ENCODE results near the gene CBY3.
"Not testable (repeated sequence)": the region's sequence is repeated elsewhere in the genome, so short reads cannot be mapped to it uniquely, and the experiment has no call there.

The CBY3 gene
- 0.56 reads per million for total RNA-seq

DNA sequence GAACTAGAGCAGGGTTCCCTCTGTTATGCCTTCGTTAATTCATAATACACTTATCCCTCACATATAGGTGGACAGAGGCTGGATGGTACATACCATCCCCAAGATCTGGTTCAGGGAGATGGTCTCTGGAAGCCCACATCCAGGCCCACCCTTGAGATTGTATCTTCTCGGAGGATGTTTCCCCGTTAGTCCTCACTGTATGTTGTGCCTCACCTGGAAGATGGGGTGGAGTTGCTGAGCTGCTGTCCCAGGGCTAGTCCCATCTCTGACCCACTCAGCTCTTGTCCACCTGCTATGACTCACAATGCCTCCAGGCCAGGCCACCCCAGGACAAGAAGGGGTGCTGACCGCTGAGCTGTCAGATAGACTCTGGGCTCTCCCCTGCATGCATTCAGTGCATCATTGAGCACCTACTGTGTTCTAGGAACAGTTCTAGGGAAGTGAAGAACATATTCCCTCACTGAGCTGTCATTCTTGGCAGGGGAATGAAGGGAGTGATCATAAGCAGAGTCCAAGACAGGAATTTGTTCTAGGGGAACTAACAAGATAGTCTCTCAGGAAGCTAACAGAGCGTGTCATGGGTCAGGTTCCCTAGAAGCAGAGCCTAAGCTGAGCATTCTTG lies at the start of gene CBY3:
CBY3 (minus strand) TSS at position 255 of the 622 bp plus-strand sequence; CDS start at position 139, 116 bp downstream.
- no peak for DNase-seq

- no peak for DNase-seq
These were observed 49.5 kb upstream of the CBY3 start for GRCh38 chr5:179730356-179730755.

DNA sequence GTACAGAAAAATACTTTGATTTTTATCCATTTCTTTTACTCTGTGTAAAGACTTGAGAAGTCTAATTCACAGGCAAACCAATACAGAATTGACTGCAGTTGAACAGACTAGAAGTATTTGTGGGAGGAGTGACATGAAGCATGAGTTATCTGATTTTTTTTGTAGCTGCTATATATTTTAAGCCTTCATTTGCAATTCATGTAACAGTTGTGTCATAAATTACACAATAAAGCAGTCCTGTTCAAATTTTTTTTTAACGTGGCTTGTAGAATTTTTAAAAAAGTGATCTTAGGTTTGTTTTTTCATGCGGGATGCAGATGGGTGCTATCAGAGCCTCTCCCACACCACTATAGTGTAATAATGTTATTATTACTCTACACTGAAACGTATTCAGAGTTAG lies 48.9 kb upstream of the CBY3 start:
- DNase-seq = no peak

GRCh38 chr5:179729303-179729702 lies 48.5 kb upstream of the CBY3 start:
- no peak for DNase-seq

DNA sequence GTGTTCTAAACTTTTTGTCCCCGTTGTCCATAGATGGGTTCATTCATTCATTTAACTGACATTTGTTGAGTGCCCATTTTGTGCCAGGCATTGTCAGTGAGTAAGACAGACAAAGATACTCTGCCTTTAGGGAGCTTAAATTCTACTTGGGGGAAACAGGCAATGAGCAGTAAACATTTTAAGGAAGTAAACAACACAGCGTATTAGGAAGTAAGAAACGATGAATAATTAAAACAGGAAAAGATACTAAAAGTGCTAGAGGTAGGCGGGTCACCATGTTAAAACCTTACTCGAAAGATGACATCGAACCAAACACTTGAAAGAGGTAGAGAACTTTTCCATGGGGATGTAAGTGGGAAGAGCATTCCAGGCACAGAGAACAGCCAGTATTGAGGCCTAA lies 46.3 kb upstream of the CBY3 start:
- no peak for DNase-seq

DNA sequence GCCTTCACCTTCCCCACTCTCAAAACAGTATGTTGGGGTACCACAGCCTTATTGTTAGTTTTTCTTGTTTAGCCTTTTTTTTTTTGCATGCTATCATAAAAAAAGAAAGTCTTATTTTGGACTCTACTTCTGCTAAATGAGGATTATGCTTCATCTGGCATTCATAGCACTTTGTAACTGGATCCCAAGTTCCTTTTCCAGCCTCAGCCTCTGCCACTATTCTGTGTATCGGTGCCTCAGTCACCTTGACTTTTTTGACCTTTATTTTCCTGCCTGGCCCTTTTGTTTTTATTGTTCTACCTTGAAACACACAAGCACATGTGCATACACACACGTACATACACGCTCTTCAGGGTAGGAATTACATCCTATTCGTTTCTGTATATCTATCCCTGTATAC lies 43.3 kb upstream of the CBY3 start:
- DNase-seq = no peak

DNA sequence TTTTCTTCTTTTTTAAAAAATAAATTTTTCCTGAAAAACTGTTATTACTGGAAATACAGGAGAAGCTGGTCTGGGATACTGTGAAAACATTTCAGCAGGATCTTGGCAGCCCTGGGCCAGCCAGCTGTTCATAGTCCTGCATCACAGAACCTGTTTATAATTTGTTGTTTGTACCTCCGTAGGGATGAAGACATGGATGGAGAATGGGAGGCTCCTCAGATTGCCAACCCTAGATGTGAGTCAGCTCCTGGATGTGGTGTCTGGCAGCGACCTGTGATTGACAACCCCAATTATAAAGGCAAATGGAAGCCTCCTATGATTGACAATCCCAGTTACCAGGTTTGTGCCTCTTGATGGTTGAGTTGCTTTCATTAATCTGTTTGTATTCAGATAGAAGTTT lies 39.4 kb upstream of the CBY3 start:
- DNase-seq = no peak

DNA sequence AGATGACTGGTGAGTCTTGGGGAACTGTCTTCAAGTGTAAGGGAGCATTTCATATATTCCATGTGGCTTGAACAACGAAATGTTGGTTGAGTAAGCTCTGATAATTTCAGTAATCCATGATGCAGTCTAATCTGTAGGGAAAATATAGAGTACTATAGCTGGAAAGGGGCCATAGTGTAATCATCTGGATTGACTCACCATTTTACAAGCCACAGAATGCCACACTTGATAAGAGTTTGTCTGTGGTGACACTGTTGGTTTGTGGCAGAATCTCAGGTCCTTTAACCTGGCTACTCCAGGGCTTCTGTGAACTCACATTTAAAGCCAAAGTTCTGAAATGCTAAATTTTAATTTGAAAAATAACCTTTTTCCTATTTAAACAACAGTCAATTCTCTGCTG lies 35.5 kb upstream of the CBY3 start:
- DNase-seq = no peak

GRCh38 chr5:179700401-179700918 lies 19.6 kb upstream of the CBY3 start:
- no peak for DNase-seq

- DNase-seq = no peak
These were observed 18.9 kb upstream of the CBY3 start for GRCh38 chr5:179699616-179700237.

- DNase-seq = no peak
These were observed 18.2 kb upstream of the CBY3 start, which contains the start of gene CANX for GRCh38 chr5:179698935-179699615. CANX (plus strand) TSS chr5:179698967; CDS start chr5:179705682, 6,715 bp downstream.

GRCh38 chr5:179697993-179698934 lies 17.4 kb upstream of the CBY3 start:
- DNase-seq = peak; percentile 98

DNA sequence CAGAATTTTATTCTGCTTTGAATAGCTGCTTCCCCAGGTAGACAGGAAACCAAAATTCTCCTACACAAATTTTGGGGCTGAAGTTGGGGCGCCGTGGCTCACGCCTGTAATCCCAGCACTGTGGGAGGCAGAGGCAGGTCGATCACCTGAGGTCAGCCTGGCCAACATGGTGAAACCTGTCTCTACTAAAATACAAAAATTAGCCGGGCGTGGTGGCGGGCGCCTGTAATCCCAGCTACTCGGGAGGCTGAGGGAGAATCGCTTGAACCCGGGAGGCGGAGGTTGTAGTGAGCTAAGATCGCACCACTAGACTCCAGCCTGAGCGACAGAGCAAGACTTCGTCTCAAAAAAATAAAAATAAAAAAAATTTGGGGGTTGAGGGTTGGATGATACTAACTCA lies 16.7 kb upstream of the CBY3 start:
- DNase-seq = not testable (repeated sequence)

DNA sequence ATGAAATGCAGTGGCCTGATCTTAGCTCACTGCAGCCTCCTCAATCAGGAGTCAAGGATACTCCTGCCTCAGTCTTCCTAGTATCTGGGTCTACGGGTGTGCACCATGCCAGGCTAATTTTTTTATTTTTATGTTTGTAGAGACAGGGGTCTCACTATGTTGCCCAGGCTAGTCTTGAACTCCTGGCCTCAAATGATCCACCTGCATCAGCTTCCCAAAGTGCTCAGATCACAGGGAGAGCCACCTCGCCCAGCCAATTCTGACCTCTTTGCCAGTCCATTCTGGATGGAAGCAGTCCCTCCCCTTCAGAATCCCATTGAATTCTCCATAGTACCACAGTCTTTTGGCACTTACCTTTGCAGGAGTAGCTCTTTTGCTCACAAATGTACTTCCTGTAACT lies 16.3 kb upstream of the CBY3 start:
- no peak for DNase-seq

DNA sequence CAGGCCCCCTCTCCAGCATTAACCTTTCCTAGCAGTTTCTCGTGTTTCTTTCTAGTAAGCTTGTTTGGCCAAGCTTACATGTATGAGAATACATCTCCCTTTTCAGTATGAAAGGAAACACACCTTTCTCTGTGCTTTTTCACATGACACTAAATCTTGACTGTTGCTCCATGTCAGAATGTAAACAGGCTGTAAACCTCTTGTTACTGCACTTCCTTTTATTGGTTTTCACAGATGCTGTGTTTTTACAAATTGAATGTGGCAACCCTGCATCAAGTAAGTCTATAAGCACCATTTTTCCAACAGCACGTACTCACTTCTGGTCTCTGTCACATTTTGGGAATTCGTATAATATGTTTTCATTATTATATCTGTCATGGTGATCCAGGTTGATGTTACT lies 15.8 kb upstream of the CBY3 start:
- DNase-seq = no peak

GRCh38 chr5:179694561-179694960 lies 13.7 kb upstream of the CBY3 start:
- DNase-seq = no peak

GRCh38 chr5:179689212-179689611 lies 8.4 kb upstream of the CBY3 start:
- DNase-seq = not testable (repeated sequence)

DNA sequence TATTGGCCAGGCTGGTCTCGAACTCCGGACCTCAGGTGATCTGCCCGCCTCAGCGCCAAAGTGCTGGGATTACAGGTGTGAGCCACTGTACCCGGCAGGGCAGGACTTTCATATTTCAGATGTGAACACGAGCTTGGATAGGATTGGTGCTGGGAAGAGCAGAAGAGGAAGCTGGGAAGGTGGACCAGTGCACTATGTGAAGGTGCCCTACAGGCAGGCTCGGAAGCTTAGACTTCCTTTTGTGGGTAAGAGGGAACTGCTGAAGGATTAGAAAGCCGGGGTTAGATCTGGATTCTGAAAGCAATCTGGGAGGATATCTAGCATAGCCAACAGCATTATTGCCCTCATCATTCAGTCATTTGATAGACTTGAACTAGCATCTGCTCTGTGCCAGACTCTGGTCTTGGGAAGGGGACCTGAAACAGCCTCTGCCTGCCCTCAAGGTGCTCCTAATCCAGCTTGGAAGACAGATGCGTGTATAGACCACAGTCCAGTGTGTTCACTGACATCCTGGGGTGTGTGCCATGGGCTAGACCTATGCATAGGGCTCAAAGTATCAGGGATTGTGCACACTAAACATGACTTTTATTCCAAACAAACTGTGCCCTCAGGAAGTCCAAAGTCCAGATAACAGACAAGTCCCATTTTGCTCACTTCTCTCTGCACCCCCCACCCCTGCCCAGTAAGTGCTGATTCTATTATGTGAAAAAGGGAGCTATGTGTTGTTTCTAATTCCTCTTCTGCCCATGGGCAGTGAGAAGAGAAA lies 637 bp downstream of the CBY3 start:
- DNase-seq = no peak

- DNase-seq = peak; percentile 52
These were observed 1.7 kb downstream of the CBY3 start for GRCh38 chr5:179679014-179679674.

- DNase-seq = peak; percentile 90
These were observed 2.4 kb downstream of the CBY3 start for GRCh38 chr5:179678223-179679013.

Measured in effector CD4-positive, alpha-beta T cell (primary cell).